GM21381 (cell line): ENCODE data around the gene SH3BP1.

Experiments used
- ATAC-seq: cut with Tn5 transposase; IDR thresholded peaks from one replicate; pipeline ENCODE4 v1.9.1; 2021; ENCODE audit warnings: mild to moderate bottlenecking, moderate library complexity; ENCODE audit not compliant: unreplicated experiment

The SH3BP1 gene

GRCh38 chr22:37701141-37701786 lies 61.8 kb downstream of the SH3BP1 start:
- ATAC-seq, result no peak

GRCh38 chr22:37703906-37704305 lies 64.4 kb downstream of the SH3BP1 start:
- no peak for ATAC-seq

- no peak for ATAC-seq
Measured at GRCh38 chr22:37704645-37705044, 65.2 kb downstream of the SH3BP1 start.

- ATAC-seq, result no peak
Measured at GRCh38 chr22:37705205-37705604, 65.7 kb downstream of the SH3BP1 start.
